ENCODE results near the gene B4GAT1. TPM values are rescaled to one million over a fixed set of nuclear protein-coding genes. Genes with fewer than 3 reads are reported as not detected.
"Not testable (repeated sequence)": the region's sequence is repeated elsewhere in the genome, so short reads cannot be mapped to it uniquely, and the experiment has no call there.

Gene B4GAT1
- total and polyA plus RNA-seq, 2 of the 4 experiments (the other 2 are of a cell fraction) = 10.6 to 18.4 TPM

DNA sequence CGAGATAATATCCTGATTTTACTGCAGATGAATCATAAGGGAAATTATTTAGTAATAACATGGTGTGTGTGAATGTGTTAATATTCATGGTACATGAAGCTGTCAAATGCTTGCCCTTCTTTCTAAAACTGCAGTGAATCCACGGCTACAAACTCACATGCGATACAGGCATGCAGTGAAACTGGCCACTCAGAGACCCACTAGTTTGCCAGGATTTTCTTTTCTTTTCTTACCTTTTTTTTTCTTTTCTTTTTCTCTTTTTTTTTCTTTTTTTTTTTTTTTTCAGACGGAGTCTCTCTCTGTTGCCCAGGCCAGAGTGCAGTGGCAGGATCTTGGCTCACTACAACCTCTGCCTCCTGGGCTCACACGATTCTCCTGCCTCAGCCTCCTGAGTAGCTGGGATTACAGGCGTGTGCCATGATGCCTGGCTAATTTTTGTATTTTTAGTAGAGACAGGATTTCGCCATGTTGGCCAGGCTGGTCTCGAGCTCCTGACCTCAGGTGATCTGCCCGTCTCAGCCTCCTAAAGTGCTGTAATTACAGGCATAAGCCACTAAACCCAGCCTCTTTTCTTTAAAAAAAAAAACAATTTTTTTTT, 26.4 kb upstream of the B4GAT1 start:
- H2AK5ac ChIP-seq (ENCODE audit: low read depth, low read length); H2BK15ac ChIP-seq (ENCODE audit: low read depth, low read length); H4K8ac ChIP-seq (ENCODE audit: low read depth in 2 of 2, low read length in 2 of 2); BruUV-seq (replicated peaks); H4K91ac ChIP-seq (ENCODE audit: insufficient read depth, low read depth, low read length); H3K79me1 ChIP-seq (ENCODE audit: low read depth in 1 of 2, low read length in 2 of 2); H3K9ac ChIP-seq (ENCODE audit: low read depth, low read length); H2BK120ac ChIP-seq (ENCODE audit: low read depth, low read length); H4K20me1 ChIP-seq (ENCODE audit: insufficient read depth, low read length); H3K18ac ChIP-seq (ENCODE audit: low read depth, low read length); dilution Hi-C loops (cut with HindIII; ENCODE audit: low sequenced_read_pairs, unreplicated experiment); H2BK20ac ChIP-seq (ENCODE audit: low read depth, low read length); POLR2A ChIA-PET (ENCODE audit: unreplicated experiment); H3K23ac ChIP-seq (ENCODE audit: low read depth, low read length); H3K27ac ChIP-seq (ENCODE audit: insufficient read depth, low read length); H3K4ac ChIP-seq (ENCODE audit: low read depth, low read length); H3K36me3 ChIP-seq (ENCODE audit: control insufficient read depth, insufficient read depth, low read length); H3K56ac ChIP-seq (ENCODE audit: extremely low read depth, insufficient read depth, low read length); in situ Hi-C loops (cut with MboI; ENCODE audit: low sequenced_read_pairs); H2BK5ac ChIP-seq (ENCODE audit: low read depth, low read length, poor library complexity, severe bottlenecking); intact Hi-C loops (cut with micrococcal nuclease); H3K4me1 ChIP-seq (ENCODE audit: control insufficient read depth, insufficient read depth, low read length); H2AFZ ChIP-seq (replicated peaks; ENCODE audit: low read length, poor library complexity); H3K14ac ChIP-seq (replicated peaks; ENCODE audit: low read depth, low read length); ATAC-seq (ENCODE audit: low read depth); H3K9me3 ChIP-seq (ENCODE audit: control insufficient read depth, insufficient read depth, low read length); H4K5ac ChIP-seq (ENCODE audit: low read depth, low read length); DNase-seq; H2AK9ac ChIP-seq (replicated peaks; ENCODE audit: low read depth, low read length, poor library complexity); H3K4me2 ChIP-seq (ENCODE audit: low read depth, low read length); H3K9me1 ChIP-seq (ENCODE audit: insufficient read depth, low read length); H3K4me3 ChIP-seq (ENCODE audit: insufficient read depth, low read depth, low read length): not testable (repeated sequence)
- WGBS, 2 experiments (ENCODE audit: extremely low coverage in 2 of 2, insufficient read length in 1 of 2) = 78% methylated on average over 5 of the region's 9 CpGs; no CpG with 5 or more reads in 1 of the 2 experiments
- H3K27me3 ChIP-seq (ENCODE audit: control insufficient read depth, insufficient read depth, low read length) = peaks cover 16% of the 10 kb centered on the region
- CTCF ChIA-PET = interaction anchor here (0.8 kb wide), 1 partner anchor 15 kb away, joined by 3 read pairs; no protein-coding TSS in a partner anchor
